Coronary artery (tissue), 2 donors: ENCODE results near the gene ZNF222.

ENCODE experiments used
- DNase-seq: peaks from one replicate; pipeline ENCODE4 v3.0.0-alpha.2; 2017; ENCODE audit warnings: low spot score
- H3K27ac ChIP-seq, 2 donors: fragments of 200-600 bp; sonication (generic); one replicate each; pipeline ENCODE4 v1.5.1; 2016 to 2019
- H3K4me3 ChIP-seq: fragments of 200-600 bp; sonication (generic); 2 replicates; pipeline ENCODE4 v1.5.1; 2016; ENCODE audit warnings: mild to moderate bottlenecking, moderate library complexity
- TF ChIP-seq, protein P1 (sequence below): fragments of 200-600 bp; sonication (generic); IDR thresholded peaks from one replicate; pipeline ENCODE4 v1.5.1; 2019; ENCODE audit warnings: antibody characterized with exemption

Gene ZNF222

DNA sequence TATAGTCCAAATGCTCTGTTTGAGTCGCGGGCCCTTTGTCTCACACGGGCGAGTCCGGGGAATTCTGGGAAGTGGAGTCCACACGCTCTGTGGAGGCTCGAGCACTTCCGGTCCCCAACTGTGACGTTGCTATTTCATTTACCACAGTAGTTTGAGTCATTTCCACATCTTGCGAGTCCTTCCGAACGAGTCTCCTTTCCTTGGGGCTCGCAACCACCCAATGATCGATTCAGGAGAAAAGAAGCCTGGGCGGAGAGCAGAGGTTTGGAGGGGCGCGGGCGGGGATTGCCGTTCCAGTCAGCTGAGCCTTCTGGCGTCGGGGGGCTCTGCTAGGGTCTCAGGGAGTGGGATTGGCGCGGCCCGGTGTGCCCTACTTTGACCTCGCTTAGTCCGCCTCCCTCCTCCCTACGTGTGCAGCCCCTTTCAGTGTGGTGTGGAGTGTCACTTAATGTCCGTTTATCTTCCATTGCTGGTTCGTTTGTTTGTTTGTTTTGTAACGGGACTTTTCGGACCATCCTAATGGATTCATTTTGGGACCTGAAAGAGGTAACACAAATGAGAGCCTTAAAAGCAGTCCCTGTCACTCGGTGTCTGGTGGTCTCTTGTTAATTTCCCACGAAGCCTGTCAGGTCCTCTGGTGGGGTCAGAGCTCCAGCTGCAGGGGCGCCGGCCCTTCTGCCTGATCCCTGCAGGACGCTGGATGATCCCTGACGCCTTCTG is at the start of gene ZNF222:
Gene ZNF222, plus strand, starts transcription at position 163 of the 720 bp plus-strand sequence. Its CDS starts 58 bp downstream, at position 221.
- peak; percentile 84 for DNase-seq
- Histone ChIP-seq H3K4me3 (peak within 1 kb of the TSS; percentile 82), H3K27ac (peak within 1 kb of the TSS in 1 of 2 donors; percentile 44)
- TF ChIP-seq, protein P1, sequence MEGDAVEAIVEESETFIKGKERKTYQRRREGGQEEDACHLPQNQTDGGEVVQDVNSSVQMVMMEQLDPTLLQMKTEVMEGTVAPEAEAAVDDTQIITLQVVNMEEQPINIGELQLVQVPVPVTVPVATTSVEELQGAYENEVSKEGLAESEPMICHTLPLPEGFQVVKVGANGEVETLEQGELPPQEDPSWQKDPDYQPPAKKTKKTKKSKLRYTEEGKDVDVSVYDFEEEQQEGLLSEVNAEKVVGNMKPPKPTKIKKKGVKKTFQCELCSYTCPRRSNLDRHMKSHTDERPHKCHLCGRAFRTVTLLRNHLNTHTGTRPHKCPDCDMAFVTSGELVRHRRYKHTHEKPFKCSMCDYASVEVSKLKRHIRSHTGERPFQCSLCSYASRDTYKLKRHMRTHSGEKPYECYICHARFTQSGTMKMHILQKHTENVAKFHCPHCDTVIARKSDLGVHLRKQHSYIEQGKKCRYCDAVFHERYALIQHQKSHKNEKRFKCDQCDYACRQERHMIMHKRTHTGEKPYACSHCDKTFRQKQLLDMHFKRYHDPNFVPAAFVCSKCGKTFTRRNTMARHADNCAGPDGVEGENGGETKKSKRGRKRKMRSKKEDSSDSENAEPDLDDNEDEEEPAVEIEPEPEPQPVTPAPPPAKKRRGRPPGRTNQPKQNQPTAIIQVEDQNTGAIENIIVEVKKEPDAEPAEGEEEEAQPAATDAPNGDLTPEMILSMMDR, result no peak

GRCh38 chr19:43976732-43977131 is 48.4 kb upstream of the ZNF222 start:
- DNase-seq, result no peak
- H3K4me3 ChIP-seq, result no peak overlapping the region
- H3K27ac ChIP-seq, result no peak overlapping the region
- TF ChIP-seq, protein P1, result no peak

GRCh38 chr19:43983544-43983911 is 41.7 kb upstream of the ZNF222 start:
- TF ChIP-seq, protein P1, result no peak
- peak overlapping the region; percentile 81 for H3K4me3 ChIP-seq
- no peak for DNase-seq
- peak overlapping the region in 1 of 2 donors; percentile 67 for H3K27ac ChIP-seq

DNA sequence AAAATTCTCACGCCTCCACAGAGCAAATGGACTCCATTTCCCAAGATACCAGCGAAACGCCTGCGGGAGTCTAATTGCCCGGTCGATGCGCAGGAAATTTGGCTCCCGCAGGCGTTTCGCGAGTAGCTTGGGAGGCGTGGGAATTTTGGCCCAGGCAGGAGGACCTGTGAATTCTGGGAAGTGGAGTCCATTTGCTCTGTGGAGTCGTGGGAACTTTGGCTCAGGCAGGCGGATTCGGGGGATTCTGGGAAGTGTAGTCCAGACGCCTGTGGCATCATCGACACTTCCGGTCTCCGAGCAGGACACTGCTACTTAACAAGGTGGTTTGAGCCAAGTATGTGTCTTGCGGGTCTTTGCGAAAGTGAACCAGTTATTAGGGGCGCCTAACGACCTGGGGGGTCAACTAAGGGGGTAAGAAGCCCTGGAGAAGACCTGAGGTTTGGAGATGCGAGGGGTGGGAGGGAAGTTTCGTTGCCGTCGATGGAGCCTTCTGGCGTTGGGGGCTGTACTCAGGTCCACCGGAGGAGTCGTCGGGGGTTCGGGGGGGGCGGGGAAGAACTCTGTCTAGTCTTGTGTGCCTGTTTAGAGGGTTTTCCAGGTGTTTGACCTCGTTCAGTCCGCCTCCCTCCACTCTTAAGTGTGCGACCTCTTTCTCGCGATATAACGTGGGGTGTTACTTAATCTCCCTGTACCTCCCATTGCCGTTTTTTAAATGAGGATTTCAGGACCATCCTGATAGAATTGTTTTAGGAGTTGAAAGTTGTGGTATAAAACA is 41.1 kb upstream of the ZNF222 start, which contains the start of gene ZNF155:
Gene ZNF155, plus strand, starts transcription at position 277 of the 775 bp plus-strand sequence. CDS start 4,356 bp downstream, outside the sequence.
- peak; percentile 95 for DNase-seq
- TF ChIP-seq, protein P1, result no peak
- H3K4me3 ChIP-seq, result peak within 1 kb of the TSS; percentile 81
- H3K27ac ChIP-seq, result peak within 1 kb of the TSS; percentile 67 to 87

DNA sequence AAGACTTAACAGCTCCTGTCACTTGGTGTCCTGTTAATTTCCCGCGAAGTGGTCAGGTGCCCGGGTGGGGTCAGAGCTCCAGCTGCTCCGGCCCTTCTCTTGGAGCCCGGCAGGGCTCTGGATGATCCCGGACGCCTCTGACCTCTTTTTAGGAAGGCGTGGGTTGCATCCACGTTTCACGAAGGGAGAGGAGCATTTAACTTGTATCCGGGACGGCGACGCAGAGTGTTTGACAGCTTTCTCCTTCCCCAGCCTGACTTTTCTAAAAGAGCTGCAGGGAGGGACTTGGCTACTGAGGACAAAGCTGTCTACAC is 40.5 kb upstream of the ZNF222 start:
- DNase-seq, result no peak
- peak overlapping the region; percentile 67 to 87 for H3K27ac ChIP-seq
- peak overlapping the region; percentile 81 for H3K4me3 ChIP-seq
- TF ChIP-seq, protein P1, result no peak

DNA sequence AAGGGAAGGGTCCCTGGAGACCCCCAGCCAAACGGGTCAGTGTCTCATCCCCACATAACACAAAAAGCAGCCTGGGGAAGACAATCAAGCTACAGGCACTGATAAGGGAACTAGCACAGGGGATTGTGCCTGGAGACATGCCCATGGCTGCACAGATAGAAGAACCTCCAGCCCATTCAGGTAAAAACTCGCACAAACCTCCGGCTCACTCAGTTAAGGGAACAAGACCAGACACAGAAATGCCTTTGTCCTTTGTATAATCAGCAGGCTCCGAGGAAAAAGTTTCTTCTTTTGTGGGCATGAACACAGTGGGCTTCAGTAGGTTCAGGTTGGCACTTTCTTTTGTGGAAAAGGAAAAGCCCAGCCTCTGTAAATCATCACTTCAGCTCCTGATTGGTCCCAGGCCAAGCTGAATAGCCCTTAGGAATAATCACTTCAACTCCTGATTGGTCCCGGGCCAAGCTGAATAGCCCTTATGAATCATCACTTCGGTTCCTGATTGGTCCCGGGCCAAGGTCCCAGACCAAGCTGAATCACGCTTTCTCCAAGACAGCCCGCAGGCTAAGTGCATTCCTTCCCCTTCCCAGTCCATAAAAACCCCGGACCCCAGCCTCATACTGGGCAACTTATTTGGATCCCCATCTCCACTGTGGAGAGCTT is 27.4 kb upstream of the ZNF222 start:
- H3K27ac ChIP-seq, result no peak overlapping the region
- no peak for DNase-seq
- no peak overlapping the region for H3K4me3 ChIP-seq
- TF ChIP-seq, protein P1, result no peak
